HepG2 (cell line): ENCODE data around the gene ZNRF3. TPM values are rescaled to one million over a fixed set of nuclear protein-coding genes. Genes with fewer than 3 reads are reported as not detected.

Experiments used
- AKAP8 ChIP-seq: sonication (generic); formaldehyde crosslinking; IDR thresholded peaks from 2 replicates; pipeline ENCODE4 v1.5.1; 2020; ENCODE audit warnings: mild to moderate bottlenecking, missing genetic modification reagents
- ARHGAP35 ChIP-seq: sonication (generic); formaldehyde crosslinking; IDR thresholded peaks from 2 replicates; pipeline ENCODE4 v1.9.0; 2022; ENCODE audit warnings: mild to moderate bottlenecking, inconsistent platforms, moderate library complexity, missing genetic modification reagents, borderline replicate concordance
- BHLHE40 ChIP-seq: IDR thresholded peaks from 2 replicates; pipeline ENCODE4 v1.6.1; 2011; ENCODE audit warnings: low read length, improper control_type of control experiment
- DMAP1 ChIP-seq: IDR thresholded peaks from 2 replicates; pipeline ENCODE4 v1.6.1; 2016
- EEA1 ChIP-seq: sonication (generic); formaldehyde crosslinking; IDR thresholded peaks from 2 replicates; pipeline ENCODE4 v1.5.1; 2020; ENCODE audit warnings: mild to moderate bottlenecking, missing genetic modification reagents, borderline replicate concordance
- GATA4 ChIP-seq: sonication (generic); IDR thresholded peaks from 2 replicates; pipeline ENCODE4 v1.6.1; 2016; ENCODE audit warnings: antibody characterized with exemption, low read depth, borderline replicate concordance
- HIVEP1 ChIP-seq: sonication (generic); formaldehyde crosslinking; IDR thresholded peaks from 2 replicates; pipeline ENCODE4 v1.4.0; 2020; ENCODE audit warnings: mild to moderate bottlenecking, missing genetic modification reagents
- NCOA1 ChIP-seq: sonication (generic); formaldehyde crosslinking; IDR thresholded peaks from 2 replicates; pipeline ENCODE4 v1.9.0; 2021; ENCODE audit warnings: missing genetic modification reagents
- PHF20 ChIP-seq: sonication (generic); formaldehyde crosslinking; IDR thresholded peaks from 2 replicates; pipeline ENCODE4 v1.5.0; 2020; ENCODE audit warnings: mild to moderate bottlenecking, missing genetic modification reagents
- RELA ChIP-seq: sonication (generic); formaldehyde crosslinking; IDR thresholded peaks from 2 replicates; pipeline ENCODE4 v1.4.0; 2020; ENCODE audit warnings: missing genetic modification reagents
- SMARCC2 ChIP-seq: fragments of 450-650 bp; IDR thresholded peaks from 2 replicates; pipeline ENCODE4 v1.6.1; 2017; ENCODE audit warnings: antibody characterized with exemption, mild to moderate bottlenecking
- SMC3 ChIP-seq: IDR thresholded peaks from 2 replicates; pipeline ENCODE4 v1.6.1; 2011; ENCODE audit warnings: low read length, improper control_type of control experiment
- SNAI1 ChIP-seq: sonication (generic); formaldehyde crosslinking; IDR thresholded peaks from 2 replicates; pipeline ENCODE4 v1.5.0; 2020; ENCODE audit warnings: mild to moderate bottlenecking, missing genetic modification reagents, borderline replicate concordance
- ZFAT ChIP-seq: sonication (generic); formaldehyde crosslinking; conservative IDR thresholded peaks from 2 replicates; pipeline ENCODE4 v1.8.1; 2023; ENCODE audit warnings: missing genetic modification reagents, inconsistent platforms
- ZNF232 ChIP-seq: sonication (generic); formaldehyde crosslinking; IDR thresholded peaks from 2 replicates; pipeline ENCODE4 v1.4.0; 2020; ENCODE audit warnings: missing genetic modification reagents, borderline replicate concordance
- ZNF354B ChIP-seq: sonication (generic); formaldehyde crosslinking; IDR thresholded peaks from 2 replicates; pipeline ENCODE4 v1.8.0; 2022; ENCODE audit warnings: mild to moderate bottlenecking, missing genetic modification reagents
- ZNF543 ChIP-seq: sonication (generic); formaldehyde crosslinking; IDR thresholded peaks from 2 replicates; pipeline ENCODE4 v1.4.0; 2020; ENCODE audit warnings: mild to moderate bottlenecking, missing genetic modification reagents
- ZNF777 ChIP-seq: sonication (generic); formaldehyde crosslinking; IDR thresholded peaks from 2 replicates; pipeline ENCODE4 v1.4.0; 2020; ENCODE audit warnings: missing genetic modification reagents
- ZNF788 ChIP-seq: sonication (generic); formaldehyde crosslinking; IDR thresholded peaks from 2 replicates; pipeline ENCODE4 v1.5.0; 2020; ENCODE audit warnings: mild to moderate bottlenecking, missing genetic modification reagents, borderline replicate concordance
- ZNF878 ChIP-seq: sonication (generic); formaldehyde crosslinking; IDR thresholded peaks from 2 replicates; pipeline ENCODE4 v1.8.1; 2023; ENCODE audit warnings: mild to moderate bottlenecking, missing genetic modification reagents, moderate library complexity
- polyA plus RNA-seq, 8 experiments: library from polyadenylated mRNA; depleted of rRNA in 3 of 8; stranded (reverse) in 7 of 8; unstranded in 1 of 8; fragments of >200 nt; fragmentation: Illumina TruSeq in 4 of 8; extraction: Trizol in 4 of 8; gene quantifications; 2 replicates each; pipeline versions ENCODE4 v1.2.1 to v1.2.3, GENCODE V29; 2011 to 2016; ENCODE audit warnings: low read depth in 4 of 8, missing spikeins in 1 of 8, mixed read lengths in 1 of 8; ENCODE audit not compliant: insufficient read depth in 1 of 8
- total RNA-seq, 5 experiments: library from RNA; depleted of rRNA; stranded (reverse); fragments of >200 nt; fragmentation: Illumina TruSeq; extraction: Trizol; gene quantifications; 2 replicates each; pipeline ENCODE4 v1.2.3, GENCODE V29; 2016; ENCODE audit warnings: low read depth in 1 of 5
- TF ChIP-seq, protein P1 (sequence below): sonication (generic); formaldehyde crosslinking; IDR thresholded peaks from 2 replicates; pipeline ENCODE4 v1.5.1; 2020; ENCODE audit warnings: missing genetic modification reagents, mild to moderate bottlenecking, borderline replicate concordance
- TF ChIP-seq, protein P2 (sequence below): sonication (generic); formaldehyde crosslinking; IDR thresholded peaks from 2 replicates; pipeline ENCODE4 v1.4.0; 2020; ENCODE audit warnings: missing genetic modification reagents
- TF ChIP-seq, protein P3 (sequence below): sonication (generic); formaldehyde crosslinking; IDR thresholded peaks from 2 replicates; pipeline ENCODE4 v1.5.1; 2020; ENCODE audit warnings: missing genetic modification reagents, mild to moderate bottlenecking, borderline replicate concordance

ZNRF3 gene
- total and polyA plus RNA-seq, 2 of the 13 experiments (the other 11 are each of a cell fraction or from before 2014, with no cell fraction given) = 20.3 to 36.7 TPM

- TF ChIP-seq AKAP8 (CRISPR knock-in tag) = peak; percentile 67; the same call in 1 of the 2 replicates
- TF ChIP-seq ZNF543 (CRISPR knock-in tag) = peak; percentile 71
- no peak for TF ChIP-seq NCOA1 (CRISPR knock-in tag)
- TF ChIP-seq DMAP1 = 0 out of 2 replicates have a peak, but pooled peaks have one; percentile 45
- no peak for TF ChIP-seq PHF20 (CRISPR knock-in tag)
- 0 out of 2 replicates have a peak, but pooled peaks have one; percentile 40 for TF ChIP-seq RELA
- TF ChIP-seq ZNF788 = peak; percentile 25; the same call in 1 of the 2 replicates
- no peak for TF ChIP-seq SMC3
- TF ChIP-seq, protein P1, sequence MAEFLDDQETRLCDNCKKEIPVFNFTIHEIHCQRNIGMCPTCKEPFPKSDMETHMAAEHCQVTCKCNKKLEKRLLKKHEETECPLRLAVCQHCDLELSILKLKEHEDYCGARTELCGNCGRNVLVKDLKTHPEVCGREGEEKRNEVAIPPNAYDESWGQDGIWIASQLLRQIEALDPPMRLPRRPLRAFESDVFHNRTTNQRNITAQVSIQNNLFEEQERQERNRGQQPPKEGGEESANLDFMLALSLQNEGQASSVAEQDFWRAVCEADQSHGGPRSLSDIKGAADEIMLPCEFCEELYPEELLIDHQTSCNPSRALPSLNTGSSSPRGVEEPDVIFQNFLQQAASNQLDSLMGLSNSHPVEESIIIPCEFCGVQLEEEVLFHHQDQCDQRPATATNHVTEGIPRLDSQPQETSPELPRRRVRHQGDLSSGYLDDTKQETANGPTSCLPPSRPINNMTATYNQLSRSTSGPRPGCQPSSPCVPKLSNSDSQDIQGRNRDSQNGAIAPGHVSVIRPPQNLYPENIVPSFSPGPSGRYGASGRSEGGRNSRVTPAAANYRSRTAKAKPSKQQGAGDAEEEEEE (CRISPR knock-in tag) = no peak
- TF ChIP-seq GATA4 = no peak
- TF ChIP-seq, protein P2, sequence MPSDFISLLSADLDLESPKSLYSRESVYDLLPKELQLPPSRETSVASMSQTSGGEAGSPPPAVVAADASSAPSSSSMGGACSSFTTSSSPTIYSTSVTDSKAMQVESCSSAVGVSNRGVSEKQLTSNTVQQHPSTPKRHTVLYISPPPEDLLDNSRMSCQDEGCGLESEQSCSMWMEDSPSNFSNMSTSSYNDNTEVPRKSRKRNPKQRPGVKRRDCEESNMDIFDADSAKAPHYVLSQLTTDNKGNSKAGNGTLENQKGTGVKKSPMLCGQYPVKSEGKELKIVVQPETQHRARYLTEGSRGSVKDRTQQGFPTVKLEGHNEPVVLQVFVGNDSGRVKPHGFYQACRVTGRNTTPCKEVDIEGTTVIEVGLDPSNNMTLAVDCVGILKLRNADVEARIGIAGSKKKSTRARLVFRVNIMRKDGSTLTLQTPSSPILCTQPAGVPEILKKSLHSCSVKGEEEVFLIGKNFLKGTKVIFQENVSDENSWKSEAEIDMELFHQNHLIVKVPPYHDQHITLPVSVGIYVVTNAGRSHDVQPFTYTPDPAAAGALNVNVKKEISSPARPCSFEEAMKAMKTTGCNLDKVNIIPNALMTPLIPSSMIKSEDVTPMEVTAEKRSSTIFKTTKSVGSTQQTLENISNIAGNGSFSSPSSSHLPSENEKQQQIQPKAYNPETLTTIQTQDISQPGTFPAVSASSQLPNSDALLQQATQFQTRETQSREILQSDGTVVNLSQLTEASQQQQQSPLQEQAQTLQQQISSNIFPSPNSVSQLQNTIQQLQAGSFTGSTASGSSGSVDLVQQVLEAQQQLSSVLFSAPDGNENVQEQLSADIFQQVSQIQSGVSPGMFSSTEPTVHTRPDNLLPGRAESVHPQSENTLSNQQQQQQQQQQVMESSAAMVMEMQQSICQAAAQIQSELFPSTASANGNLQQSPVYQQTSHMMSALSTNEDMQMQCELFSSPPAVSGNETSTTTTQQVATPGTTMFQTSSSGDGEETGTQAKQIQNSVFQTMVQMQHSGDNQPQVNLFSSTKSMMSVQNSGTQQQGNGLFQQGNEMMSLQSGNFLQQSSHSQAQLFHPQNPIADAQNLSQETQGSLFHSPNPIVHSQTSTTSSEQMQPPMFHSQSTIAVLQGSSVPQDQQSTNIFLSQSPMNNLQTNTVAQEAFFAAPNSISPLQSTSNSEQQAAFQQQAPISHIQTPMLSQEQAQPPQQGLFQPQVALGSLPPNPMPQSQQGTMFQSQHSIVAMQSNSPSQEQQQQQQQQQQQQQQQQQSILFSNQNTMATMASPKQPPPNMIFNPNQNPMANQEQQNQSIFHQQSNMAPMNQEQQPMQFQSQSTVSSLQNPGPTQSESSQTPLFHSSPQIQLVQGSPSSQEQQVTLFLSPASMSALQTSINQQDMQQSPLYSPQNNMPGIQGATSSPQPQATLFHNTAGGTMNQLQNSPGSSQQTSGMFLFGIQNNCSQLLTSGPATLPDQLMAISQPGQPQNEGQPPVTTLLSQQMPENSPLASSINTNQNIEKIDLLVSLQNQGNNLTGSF (CRISPR knock-in tag) = no peak
- TF ChIP-seq, protein P3, sequence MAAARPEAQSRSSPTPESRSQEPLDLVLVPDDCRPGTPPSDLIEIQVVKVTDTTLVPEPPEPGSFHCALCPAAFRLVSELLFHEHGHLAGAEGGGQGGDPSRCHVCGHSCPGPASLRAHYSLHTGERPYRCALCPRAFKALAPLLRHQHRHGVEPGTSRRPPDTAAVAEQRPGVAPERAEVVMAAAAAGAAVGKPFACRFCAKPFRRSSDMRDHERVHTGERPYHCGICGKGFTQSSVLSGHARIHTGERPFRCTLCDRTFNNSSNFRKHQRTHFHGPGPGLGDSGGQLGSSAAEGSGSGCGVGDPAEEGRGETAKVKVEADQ (CRISPR knock-in tag) = peak; percentile 74; the same call in 1 of the 2 replicates
- TF ChIP-seq SMARCC2 = no peak
- TF ChIP-seq BHLHE40 = peak; percentile 94
- TF ChIP-seq ZNF878 = no peak
- no peak for TF ChIP-seq ZFAT
- TF ChIP-seq ZNF777 (CRISPR knock-in tag) = no peak; the same call in 1 of the 2 replicates
- peak; percentile 41; the same call in 1 of the 2 replicates for TF ChIP-seq HIVEP1 (CRISPR knock-in tag)
- TF ChIP-seq SNAI1 = no peak
- no peak; the same call in 1 of the 2 replicates for TF ChIP-seq EEA1 (CRISPR knock-in tag)
- TF ChIP-seq ZNF354B = 0 out of 2 replicates have a peak, but pooled peaks have one; percentile 60
- 0 out of 2 replicates have a peak, but pooled peaks have one; percentile 37 for TF ChIP-seq ARHGAP35
- no peak for TF ChIP-seq ZNF232
Measured at GRCh38 chr22:28882878-28883656, at the start of gene ZNRF3 (continued).
